Measurements from ENCODE around the gene NAXE. TPM values are rescaled to one million over a fixed set of nuclear protein-coding genes. Genes with fewer than 3 reads are reported as not detected.
"Not testable (repeated sequence)": the region's sequence is repeated elsewhere in the genome, so short reads cannot be mapped to it uniquely, and the experiment has no call there.

NAXE gene
- total RNA-seq, 1 donor from 2014 or later: 40.9 TPM

DNA sequence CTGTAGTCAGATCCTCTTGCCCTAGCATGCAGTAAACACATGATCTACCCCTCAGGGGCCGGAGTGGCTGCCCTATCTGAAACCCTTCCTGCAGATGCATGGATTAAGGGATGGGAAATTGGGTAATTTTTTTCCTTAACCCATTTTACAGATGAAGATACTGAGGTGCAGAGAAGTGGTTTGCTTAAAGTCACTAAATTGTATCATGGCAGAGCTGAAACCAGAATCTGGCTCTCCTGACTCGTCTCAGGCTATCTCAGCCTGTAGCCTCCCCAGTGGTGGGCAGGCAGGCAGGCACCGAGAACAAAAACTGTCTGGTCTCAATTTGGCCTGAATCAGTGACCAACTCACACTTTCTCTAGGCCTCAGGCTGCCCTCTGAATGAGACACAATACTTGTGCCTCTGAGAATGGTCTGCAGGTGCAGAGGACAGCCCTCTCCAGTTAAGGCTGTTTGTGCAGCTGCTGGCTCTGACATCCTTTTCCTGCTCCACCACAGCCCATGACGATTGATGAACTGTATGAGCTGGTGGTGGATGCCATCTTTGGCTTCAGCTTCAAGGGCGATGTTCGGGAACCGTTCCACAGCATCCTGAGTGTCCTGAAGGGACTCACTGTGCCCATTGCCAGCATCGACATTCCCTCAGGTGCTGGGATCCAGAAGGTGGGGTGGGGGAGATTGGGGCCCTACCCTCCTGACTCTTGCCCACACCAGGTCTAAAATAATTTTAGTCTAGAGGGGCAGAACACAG, 1.5 kb downstream of the NAXE start:
- DNase-seq (ENCODE audit: low spot score): no peak

DNA sequence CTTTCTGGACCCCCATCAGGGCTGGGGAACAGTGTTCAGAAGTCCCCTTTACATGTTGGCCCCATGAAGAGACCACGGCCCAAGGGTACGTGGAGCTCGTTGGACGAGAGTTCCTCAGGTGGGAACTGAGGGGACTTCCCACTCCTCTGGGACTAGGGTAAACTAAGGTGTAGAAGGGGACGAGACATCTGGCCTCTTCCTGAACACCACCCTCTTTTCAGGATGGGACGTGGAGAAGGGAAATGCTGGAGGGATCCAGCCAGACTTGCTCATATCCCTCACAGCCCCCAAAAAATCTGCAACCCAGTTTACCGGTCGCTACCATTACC, 2.0 kb downstream of the NAXE start:
- no peak for DNase-seq (ENCODE audit: low spot score)

DNA sequence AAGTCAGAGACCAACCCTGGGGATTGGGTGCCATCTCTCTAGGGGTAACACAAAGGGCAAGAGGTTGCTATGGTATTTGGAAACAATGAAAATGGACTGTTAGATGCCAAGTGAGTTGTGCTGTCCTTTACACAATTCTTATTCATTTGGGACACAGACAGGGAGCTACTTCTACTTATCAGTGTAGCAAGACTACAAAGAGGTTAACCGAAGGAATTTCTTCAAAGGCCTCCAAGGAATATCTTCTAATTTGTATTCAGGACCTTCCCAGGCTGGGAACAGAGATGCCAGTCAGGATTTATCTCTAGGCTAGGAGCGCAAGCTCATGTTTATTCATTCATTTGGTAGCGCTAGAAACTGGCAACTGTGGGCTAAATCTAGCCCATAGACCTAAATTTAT, 2.6 kb downstream of the NAXE start:
- no peak for DNase-seq (ENCODE audit: low spot score)

DNA sequence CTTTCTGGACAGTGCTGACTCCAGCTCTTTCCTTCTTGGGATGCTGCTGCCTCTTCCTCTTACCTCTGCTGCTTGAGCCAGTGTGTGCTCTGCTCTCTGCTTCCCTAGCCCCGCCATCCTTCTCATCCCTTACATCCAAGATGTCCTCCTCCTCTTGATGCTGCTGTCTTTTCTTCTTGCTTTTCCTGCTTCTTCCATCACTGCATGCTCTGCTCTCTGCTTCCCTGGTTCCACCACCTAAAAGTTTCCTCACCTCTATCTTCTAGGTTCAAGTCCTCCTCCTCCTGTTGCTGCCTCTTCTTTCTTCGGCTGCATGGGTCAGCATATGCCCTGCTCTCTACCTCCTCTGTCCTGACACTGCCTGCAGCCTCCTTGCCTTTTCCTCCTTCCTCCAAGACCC, 3.4 kb downstream of the NAXE start:
- DNase-seq (ENCODE audit: low spot score): no peak

DNA sequence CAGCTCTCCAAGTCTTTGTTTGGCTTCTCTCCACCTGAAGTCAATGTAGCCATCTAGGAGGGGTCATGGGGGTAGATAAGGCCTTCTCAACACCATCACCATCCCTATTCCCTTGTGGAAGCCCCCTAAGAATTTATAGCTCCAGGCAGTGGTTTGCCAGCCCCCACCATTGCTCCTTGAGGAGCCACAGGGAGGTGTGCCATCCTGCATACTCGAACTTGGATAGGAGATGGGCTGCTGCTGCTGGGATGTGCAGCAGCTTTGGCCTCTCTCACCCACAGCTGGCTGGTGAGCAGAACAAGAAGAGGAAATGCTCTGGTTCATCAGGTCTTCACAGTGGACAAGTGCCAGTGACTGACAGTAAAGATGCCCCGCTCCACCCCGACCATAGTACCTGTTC, 4.8 kb downstream of the NAXE start:
- no peak for DNase-seq (ENCODE audit: low spot score)

DNA sequence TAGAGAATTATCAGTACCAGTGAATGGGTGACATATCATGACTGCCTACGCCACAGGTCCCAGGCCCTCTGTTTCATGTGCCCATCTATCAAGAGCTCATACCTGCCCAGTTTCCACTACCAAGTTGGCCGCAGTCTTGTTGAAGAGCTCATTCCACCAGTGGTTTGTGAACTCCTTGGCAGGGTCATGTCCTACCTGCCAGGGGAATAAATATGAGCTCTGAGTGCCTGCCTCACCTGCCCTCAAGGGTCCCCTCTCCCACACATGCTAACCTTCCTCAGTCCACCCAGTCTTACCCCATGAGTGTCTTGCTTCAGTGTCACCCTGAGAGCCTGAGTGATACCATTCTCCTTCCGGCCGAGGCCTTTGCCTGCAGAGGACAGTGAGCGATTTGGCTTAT, 6.5 kb downstream of the NAXE start:
- DNase-seq (ENCODE audit: low spot score): no peak

DNA sequence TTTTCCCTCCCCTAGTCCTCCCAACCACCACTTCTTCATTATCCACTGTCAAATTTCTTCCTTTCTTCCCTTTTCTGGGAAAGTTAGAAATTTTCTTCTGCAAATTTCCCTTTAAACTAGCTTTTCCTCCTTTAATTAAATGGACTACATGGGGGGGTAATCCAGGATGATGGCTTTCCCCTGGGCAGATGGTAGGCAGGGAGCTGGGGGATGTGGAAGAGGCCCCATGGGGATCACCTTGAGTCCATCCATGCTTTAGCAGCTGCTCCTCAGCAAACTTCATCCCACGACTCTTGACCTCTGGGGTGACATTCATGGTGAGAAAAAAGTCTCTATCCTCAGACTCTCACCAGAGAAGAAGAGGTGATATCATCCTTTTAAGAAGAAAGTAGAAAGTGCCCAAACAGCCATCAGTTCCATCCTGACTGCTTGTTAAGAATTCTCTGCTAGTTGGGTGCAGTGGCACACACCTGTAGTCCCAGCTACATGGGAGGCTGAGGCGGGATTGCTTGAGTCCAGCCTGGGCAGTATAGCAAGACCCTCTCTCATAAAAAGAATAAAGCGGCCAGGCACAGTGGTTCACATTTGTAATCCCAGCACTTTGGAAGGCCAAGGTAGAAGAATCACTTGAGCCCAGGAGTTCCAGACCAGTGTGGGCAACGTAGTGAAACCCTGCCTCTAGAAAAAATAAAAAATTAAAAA, 7.3 kb downstream of the NAXE start:
- DNase-seq (ENCODE audit: low spot score): no peak

DNA sequence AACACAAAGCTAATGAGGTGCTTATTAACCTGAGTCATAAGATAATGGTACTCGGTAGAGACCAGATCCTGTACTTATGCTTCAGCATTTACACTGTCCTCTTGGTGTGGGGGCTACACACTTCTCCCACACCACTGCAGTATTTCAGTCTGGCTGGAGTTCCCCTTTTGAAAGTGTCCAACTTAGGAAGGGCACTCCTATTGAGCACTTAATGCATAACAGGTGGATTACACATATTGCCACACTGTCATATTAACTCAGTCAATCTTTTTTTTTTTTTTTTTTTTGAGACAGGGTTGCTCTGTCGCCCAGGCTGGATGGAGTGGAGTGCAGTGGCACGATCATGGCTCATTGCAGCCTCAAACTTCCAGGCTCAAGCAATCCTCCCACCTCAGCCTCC, 8.2 kb downstream of the NAXE start:
- DNase-seq (ENCODE audit: low spot score): no peak

DNA sequence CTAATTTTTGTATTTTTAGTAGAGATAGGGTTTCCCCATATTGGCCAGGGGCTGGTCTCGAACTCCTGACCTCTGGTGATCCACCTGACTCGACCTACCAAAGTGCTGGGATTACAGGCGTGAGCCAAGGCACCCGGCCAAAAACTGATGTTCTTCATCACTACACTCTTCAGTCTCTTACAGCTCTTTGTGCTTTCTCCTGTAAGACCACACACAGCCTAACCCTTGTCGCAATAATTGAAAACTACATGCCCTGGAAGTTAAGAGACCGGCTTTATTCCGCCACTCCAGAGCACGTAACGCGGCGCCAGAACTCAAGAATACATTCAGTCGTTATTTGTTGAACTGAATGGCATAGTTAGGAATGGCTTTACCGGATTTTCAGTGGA, 9.2 kb downstream of the NAXE start:
- no peak for DNase-seq (ENCODE audit: low spot score)

DNA sequence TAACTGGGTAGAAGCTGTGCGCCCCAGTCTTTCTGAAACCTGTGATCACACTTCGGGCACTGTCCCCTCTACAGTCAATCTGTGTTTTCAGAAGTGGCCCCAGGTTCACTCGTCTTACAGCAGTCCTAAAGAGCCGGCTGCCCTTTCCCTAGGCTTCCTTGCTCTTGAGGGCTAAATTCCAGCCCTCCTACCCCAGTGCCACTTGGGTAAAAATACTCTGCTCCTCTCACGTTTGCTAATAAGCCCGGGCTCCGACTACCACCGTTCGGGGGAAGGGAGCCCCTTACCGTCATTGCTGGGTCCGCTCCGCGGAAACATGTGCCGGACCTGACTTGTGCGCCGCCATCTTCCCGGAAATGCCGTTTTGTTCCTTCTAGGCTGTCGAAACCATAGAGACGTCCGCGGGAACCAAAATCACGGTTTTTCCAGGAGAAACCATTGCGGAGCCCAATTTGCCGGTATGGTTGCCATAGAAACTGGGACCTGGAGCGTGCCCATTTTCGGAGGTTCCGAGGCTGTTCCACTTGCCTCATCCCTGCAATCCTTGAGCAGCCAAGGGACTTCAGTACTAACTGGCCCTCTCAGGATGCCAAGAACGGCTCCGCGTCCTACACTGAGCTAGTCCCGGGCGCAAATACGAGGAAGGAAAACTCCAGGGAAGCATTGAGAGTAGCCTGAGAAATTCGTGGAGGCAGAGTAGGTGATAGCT, 9.7 kb downstream of the NAXE start, which contains the start of gene GPATCH4:
Gene GPATCH4, minus strand, starts transcription at position 358 of the 709 bp plus-strand sequence.
- peak; percentile 91 for DNase-seq (ENCODE audit: low spot score)

DNA sequence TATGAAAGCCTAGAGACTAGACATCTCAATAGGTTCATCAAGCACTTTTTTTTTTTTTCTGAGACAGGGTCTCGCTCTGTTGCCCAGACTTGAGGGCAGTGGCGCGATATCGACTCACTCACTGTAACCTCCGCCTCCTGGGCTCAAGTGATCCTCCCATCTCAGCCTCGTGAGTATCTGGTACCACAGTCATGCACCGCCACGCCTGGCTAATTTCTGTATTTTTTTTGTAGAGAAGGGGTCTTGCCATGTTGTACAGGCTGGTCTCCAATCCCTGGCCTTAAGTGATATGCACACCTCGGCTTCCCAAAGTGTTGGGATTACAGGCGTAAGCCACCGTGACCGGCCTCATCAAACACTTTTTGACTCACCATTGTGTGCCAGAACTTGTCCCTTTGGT, 10.3 kb downstream of the NAXE start:
- DNase-seq (ENCODE audit: low spot score): no peak

DNA sequence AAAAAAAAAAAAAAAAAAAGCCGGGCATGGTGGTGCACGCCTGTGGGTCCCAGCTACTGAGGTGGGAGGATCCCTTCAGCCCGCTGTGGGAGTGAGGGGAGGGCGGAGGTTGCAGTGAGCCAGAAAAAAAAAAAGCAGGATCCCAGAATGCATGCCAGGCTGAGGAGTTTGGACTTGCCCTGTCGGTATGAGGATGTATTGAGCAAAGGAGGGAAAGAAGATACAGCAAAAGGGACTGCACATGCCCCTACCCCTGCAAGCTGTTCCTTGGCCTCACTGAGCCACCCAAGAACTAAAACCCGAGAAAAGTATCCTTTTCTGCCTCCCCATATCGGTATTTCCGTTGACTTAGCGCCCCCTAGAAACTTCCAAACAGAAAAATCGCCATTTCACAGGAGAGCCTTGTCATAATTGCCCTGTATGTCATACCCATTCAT, 11.0 kb downstream of the NAXE start:
- no peak for DNase-seq (ENCODE audit: low spot score)

DNA sequence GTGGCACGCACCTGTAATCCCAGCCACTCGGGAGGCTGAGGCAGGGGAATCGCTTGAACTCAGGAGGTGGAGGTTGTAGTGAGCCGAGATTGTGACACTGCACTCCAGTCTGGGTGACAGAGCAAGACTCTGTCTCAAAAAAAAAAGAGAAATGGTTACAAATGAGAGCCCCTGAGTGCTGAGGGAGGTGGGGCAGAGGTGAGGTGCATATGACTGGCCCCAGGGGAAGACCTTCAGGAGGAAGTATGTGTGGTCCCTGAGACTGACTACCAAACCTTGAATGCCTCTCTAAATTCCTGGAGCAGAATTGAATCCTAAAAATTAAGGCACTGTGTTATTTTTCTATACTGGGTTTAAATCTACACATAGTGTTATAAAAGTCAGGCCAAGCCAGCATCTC, 15.8 kb downstream of the NAXE start:
- not testable (repeated sequence) for DNase-seq (ENCODE audit: low spot score)

DNA sequence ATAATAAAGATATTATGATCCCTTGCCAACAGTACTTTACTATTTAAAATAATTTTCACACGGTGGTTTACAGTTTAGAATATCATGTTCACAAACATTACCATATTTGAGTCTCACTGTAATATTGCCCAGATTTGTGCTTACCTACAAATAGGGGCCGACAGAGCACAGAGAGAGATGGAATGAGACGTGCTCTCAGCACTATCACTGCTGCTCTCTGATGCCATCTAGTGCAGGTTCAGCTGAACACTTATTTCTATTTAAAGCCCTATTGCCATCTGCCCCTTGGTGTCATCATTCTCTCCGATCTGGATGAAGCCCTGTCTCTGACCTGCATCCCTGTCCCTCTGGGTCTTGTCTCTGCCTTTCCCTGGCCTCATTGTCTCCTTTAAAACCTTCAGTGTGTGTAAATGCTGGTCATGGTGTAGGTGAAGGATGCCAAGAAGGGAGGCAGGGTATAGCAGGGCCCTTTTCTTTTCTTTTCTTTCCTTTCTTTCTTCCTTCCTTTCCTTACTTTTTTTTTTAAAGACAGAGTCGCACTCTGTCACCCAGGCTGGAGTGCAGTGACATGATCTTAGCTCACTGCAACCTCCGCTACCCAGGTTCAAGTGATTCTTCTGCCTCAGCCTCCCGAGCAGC, 16.6 kb downstream of the NAXE start:
- DNase-seq (ENCODE audit: low spot score): peak; percentile 76

DNA sequence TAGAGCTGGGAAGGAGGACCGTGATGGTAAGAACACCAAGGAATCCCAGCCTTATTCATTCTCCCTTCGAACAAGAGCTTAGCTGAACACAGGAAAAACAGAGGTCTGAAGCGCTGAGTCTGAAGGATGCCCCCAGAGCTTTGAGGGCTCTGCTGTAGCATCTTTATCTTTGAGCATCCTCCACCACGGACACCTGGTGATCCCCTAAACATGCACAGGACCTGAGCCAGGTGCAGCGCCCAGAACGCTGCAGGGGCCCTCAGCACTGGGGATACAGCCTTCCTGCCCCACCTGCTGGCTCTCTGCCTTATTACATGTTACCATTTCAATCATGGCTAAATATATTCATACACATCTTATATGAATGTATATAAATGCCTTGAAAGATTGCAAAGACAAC, 17.4 kb downstream of the NAXE start:
- DNase-seq (ENCODE audit: low spot score): no peak

DNA sequence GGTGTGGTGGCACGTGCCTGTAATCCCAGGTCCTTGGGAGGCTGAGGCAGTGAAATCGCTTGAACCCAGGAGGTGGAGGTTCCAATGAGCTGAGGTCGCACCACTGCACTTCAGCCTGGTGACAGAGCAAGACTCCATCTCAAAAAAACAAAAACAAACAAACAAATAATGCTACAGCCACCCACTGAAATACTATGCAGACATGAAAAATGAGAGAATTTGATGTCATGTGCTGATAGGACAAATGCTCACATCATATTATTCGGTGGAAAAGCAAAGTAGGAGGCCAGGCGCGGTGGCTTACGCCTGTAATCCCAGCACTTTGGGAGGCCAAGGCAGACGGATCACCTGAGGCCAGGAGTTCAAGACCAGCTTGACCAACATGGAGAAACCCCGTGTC, 18.5 kb downstream of the NAXE start:
- DNase-seq (ENCODE audit: low spot score): not testable (repeated sequence)

DNA sequence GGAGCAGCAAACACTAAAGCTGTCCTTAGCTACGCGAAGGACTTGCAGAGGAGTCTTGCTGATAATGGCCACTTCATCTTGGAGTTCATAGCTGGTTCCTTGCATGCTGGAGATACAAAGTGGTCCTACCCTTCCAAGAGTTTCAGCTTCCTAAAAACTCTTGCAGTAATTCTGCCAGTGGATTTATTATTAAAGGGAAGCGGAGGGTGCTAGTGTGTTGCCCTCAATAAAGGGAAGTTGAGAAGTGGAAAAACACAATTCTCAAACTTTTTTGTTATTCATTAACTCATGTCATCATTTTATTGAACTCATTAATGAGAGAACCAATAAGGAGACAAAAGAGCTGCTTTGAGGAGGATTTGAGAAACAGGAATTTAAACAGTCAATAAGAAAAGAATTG, 21.1 kb downstream of the NAXE start:
- DNase-seq (ENCODE audit: low spot score): no peak

DNA sequence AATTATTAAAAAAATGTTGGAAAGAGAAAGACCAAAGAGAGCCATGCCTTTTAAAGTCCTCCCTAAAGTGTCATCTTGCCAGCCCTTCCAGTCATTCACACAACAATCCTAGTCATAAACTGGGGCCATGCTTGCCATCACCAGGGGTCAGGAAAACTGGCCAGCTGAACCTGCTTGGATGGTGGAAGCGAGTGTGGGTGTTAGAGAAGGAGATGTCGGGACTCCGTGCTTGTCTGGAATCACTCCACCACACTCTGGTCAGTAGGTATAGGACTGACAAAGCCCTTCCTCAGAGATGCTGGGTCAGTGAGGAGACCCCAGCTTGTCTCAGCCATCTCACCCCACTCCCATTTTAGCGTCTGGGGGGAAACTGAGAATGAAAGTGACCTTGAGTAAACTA, 24.4 kb downstream of the NAXE start:
- no peak for DNase-seq (ENCODE audit: low spot score)

DNA sequence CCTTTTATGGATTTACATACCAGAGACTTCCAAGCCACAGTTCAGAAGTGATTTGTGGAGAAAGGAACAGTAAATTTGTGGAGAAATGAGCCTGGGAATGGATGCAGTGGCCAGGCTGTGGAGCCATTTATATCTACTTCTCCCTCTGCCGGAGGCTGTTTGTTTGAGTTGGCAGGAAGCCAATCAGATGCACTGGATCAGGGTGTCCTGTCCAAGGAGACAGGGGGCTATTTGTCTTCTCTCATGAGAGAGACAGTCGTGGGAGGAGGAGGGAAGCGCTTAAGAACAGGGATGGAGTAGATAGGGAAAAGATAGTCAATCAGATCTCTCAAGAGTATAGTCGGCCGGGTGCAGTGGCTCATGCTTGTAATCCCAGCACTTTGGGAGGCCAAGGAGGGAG, 24.9 kb downstream of the NAXE start:
- peak; percentile 63 for DNase-seq (ENCODE audit: low spot score)

DNA sequence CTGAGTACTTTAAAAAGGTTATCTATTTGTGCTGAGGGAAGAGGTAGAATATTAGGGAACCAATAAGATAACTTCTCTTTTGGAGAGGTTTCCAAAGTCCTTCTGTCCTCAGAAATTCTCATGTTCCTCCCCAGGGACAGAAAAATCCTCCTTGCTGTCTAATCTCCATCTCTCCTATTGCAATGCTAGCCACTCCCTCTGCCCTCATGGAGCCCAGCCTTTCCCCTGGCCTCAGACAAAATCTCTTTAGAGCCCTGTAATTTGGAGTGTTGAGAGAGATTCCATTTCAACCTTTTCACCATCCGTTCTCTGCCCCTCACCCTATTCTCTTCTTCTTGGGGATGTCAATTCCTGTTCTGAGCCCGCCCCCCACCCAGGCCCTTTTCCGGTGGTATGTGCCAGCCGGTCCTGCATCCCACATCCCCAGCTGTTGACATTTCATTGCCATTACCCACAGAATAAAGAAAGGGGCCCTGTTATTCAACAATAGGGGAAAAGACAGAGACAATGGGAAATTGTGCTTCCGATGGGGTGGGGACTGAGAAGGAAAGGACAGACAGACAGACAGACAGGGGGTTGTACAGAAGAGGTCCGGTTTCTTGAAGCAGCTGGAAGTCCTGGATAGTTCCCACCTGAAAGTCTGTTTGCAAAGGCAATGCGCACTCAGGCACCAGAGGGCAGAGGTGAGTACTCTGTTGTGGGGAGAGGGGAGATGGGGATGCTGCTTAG, 27.4 kb downstream of the NAXE start, which contains the start of gene HAPLN2:
Gene HAPLN2, plus strand, starts transcription at position 563 of the 729 bp plus-strand sequence. CDS start 4,076 bp downstream, outside the sequence.
- no peak for DNase-seq (ENCODE audit: low spot score)

DNA sequence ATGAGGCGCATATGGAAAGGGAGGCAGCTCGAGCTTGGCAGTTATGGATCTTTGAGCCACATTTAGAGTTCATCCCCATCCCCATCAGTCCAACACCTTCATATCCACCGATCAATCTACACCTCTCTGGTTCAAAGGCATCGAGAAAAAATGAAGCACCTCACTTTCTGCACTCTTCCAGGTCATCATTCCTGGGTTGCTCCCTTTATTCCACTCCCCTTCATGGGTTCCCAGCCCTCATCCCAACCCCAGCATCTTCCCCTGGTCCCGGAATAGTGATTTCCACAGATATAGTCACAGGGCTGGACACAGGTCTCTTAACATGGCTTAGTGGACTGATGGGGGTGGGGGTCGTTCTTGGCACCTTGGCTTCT, 28.0 kb downstream of the NAXE start:
- no peak for DNase-seq (ENCODE audit: low spot score)
